ENCODE data around the gene KDM3B.
"Not testable (repeated sequence)": the region's sequence is repeated elsewhere in the genome, so short reads cannot be mapped to it uniquely, and the experiment has no call there.

The KDM3B gene

DNA sequence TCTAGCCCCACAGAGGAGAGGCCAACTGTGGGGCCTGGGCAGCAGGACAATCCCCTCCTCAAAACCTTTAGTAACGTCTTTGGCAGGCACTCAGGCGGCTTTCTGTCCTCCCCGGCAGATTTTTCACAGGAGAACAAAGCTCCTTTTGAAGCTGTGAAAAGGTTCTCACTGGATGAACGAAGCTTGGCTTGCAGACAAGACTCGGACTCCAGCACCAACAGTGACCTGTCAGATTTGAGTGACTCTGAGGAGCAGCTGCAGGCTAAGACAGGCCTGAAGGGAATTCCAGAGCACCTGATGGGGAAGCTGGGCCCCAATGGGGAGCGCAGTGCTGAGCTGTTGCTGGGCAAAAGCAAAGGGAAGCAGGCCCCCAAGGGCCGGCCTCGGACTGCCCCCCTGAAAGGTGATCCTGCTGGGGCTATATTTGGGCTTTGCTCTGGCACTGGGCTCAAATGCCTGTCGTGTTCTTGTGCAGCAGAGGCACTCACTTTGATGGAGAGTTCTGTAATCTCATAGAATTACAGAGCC, 39.4 kb downstream of the KDM3B start:
- DNase-seq = no peak

DNA sequence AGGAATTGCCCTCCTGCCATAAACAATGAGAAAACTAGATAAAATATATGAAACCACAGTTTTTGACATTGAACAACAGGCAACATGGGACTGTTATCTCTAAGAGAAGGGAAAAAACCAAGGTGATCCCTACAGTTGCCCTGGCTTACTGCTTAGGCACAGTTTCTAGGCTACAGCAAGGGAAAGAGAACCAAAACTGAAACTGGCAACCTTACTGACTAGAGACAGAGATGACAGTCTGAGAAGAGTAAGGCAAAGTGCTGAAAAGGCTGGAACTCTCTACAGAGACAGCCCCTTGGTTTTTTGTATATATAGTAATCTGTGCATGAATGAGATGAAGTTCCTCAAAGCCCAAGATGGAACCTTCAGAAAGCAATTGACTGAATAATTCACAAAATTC, 50.2 kb downstream of the KDM3B start:
- no peak for DNase-seq

DNA sequence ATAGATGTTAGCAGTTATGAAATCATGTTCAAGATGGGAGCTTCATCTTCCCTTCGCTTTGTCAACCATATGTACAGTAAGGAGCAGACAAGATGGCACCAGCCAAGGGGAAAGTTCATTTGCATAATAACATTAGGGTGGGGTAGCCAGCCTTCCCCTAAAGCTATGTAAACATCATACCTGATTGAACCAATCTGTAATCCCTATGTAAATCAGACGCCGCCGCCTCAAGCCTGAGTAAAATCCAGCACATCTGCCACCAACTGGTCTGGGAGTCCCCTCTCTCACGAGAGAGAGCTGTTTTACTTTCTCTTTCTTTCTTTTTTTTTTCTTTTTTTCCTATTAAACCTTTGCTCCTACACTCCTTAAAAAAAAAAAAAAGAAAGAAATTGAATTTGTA, 55.5 kb downstream of the KDM3B start:
- no peak for DNase-seq

DNA sequence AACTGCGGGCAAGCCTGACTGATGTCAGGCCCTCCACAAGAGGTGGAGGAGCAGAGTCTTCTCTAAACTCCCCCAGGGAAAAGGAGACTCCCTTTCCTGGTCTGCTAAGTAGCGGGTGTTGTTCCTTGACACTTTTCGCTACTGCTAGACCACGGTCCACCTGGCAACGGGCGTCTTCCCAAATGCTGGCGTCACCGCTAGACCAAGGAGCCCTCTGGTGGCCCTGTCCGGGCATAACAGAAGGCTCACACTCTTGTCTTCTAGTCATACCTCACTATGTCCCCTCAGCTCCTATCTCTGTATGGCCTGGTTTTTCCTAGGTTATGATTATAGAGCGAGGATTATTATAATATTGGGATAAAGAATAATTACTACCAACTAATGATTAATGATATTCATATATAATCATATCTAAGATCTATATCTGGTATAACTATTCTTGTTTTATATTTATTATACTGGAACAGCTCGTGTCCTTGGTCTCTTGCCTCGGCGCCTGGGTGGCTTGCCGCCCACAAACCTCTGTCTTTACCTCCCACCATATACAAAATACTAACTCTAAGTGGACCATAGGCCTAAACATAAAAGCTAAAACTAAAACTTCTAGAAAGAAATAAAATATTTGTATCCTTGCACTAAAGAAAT, 58.6 kb downstream of the KDM3B start:
- not testable (repeated sequence) for DNase-seq

DNA sequence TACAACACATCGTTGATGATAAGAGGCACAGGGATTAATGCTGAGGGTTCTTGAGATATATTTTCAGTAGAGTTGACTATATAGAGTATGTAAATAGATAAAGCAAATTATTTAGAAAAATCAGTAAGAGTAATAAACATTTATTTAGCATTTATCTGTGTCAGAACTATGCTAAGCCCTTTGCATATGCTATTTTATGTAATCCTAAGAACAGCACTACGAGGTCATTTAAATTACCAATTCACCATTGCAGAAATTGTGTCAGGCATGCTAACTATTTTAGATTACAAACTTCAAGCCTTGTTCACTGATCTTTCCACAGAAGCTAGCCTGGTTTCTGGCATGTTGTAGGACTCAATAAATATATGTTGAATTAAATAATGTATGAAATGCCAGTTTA, 66.0 kb downstream of the KDM3B start:
- no peak for DNase-seq

DNA sequence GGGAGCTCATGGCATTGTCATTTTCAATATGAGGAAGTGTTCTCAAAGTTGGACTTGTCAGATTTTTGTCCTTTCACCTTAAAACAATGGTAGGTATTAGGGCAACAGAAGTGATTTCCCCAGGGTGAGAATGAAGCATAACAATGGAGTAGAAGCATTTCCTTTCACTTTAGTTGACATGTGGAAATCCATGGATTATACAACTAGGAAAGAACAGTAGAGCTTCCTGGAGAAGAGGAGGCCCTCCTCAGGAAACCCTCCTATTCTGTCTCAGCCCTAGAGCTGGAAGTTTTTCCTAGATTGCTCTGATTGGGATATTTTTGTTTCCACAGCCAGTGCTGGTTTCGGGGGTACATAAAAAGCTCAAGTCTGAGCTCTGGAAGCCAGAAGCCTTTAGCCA, 72.6 kb downstream of the KDM3B start:
- no peak for DNase-seq

DNA sequence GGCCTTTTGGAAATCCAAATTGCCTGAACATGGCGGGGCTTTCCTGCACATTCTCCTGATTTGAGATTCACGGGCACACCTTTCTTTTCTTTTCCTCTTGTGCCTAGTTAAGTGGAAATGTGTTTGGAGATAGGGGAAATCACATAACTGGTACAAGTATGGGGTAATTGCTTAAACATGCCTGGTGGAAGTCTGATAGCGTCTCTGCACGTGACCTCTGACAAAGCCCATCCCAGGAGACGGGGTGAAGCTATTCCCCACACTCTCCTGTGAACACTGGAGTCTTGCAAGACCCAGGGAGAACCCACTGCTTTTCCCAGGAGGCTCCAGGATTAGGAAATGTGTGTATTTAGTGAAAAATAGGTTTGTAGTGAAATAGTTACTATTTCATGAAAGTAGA, 83.5 kb downstream of the KDM3B start:
- no peak for DNase-seq

DNA sequence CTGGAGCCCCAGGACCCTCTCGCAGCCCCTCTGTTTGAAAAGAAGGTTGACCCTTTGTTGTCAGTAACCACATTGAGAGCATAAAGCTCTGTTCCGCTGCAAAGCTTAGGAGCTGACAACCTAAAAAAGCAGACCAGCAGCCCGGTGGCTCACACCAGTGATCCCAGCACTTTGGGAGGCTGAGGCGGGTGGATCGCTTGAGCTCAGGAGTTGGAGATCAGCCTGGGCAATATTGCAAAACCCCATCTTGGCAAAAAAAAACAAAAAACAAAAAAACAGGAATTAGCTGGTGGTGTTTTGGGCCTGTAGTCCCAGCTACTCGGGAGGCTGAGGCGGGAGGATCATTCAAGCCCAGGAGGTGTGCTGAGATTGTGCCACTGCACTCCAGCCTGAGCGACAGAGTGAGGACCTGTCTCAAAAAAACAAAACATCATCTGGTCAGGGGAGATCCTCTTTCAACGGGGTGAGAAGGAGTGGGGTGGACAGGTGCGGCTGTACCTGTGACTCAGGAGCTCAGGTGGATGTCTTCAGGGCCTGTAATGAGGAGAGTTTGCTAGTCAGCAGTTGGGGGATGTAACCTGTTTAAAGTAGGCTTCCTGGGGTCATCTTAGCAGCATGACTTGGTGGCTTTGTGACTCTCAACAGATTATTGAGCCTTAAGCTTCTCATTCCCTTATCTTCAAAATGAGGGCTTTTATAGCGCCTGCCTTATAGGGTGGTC, 85.7 kb downstream of the KDM3B start:
- no peak for DNase-seq

DNA sequence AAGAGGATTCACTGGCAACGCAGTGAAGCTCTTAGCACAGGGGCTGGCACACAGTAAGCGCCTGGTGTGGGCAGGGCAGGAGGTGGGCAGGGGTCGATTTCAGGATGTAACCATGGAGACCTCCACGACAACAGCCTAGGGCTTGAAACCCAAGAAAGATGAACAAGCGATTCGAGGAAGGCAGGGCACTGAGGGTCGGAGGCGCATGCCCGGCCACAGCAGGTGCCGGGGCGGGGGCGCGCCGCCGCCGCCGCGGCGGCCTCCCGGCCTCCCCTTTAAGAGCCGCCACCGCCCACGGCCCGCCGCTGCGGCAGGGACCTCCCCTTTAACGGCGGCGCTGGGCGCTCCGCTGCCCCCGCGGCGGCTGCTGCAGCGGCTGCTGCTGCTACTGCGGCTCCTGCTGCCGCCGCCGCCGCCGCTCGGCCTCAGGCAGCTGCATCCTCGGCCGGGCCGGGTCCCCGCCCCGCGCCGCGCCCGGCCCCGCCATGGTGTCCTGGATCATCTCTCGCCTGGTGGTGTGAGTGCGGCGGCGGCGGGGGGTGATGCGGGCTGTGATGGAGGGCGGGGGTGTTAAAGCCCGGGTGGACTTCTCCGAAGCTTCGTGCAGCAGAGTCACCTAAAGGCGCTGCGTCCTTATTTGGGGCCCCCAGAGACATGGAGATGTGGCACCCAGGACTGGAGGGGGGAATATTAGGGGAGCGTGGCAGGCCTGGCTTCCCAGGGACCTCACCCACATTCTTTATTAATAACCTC, 86.4 kb downstream of the KDM3B start, which contains the start of gene REEP2:
TSS of gene REEP2 (plus strand) at position 334 of the 753 bp plus-strand sequence. CDS start at position 486, 152 bp downstream.
- DNase-seq = peak; percentile 63

DNA sequence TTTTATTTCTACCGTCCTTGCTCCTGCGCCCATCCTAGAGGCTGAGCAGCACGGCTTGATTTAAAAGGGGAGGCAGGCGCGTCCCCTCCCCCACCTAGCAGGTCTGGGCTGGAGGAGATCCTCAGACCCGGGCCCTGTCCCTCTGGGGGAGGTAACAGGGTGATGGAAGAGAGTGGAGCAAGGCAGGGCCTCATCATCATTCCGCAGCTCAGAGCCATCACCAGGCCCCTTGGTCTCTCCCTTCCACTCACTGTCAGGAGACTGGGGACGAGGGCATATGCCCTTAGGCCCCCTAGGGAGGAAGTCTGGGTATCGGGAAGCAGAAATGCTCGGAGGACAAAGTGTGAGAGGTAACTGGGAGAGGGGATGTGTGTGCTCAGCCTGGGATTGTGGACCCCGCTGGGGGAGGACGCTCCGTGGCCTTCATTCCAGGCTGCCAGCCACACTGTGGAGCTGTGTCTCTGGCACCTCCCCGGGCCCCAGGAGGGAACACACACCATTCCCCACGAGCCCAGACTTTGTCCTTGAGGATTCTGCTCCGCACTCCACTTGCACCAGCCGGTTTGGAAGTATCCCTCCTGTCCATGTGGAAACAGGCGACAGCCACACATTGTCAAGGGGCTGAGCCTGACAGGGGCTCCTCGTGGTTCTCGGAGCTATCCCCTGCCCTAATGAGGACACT, 87.1 kb downstream of the KDM3B start:
- DNase-seq = no peak

DNA sequence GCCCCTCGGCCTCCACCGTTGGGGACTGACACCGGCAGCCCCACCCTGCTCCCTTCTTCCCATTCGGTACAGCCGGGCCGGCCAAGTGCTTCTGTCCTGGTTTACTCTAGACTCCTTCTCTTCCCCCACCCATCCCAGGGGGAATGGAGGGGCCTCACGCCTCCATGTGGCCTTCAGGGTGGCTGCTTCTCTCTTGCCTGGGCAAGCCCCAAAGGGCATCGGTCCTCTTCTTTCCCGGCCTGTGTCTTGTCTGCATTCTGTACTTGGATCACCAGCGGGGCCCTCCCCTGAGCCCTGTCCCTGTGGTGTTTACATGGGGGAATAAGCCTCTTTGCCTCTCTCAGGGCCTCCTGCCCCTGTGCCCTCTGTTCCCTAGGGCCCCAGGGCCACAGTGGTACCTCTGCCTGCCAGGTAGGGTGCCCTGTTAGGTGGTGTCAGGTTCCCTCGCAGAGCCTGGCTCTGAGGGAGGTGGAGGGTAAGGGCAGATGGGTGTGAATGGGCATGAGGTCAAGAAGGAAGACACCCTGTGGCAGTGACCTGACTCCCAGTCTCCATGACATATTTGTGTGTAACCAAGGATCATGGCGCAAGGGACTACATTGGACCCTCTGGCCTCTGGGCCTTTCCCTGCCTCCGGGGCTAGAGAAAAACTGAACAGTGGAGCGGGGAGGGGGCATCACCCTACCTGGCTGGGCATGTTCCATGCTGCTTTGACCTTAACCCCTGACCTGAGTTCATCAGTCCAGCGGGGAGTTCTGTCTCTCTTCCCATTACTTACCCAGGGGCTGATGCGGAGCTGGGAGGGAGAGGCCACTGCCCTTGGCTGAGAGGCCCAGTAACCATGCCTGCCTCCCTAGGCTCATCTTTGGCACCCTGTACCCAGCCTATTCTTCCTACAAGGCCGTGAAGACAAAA, 87.9 kb downstream of the KDM3B start:
- no peak for DNase-seq

DNA sequence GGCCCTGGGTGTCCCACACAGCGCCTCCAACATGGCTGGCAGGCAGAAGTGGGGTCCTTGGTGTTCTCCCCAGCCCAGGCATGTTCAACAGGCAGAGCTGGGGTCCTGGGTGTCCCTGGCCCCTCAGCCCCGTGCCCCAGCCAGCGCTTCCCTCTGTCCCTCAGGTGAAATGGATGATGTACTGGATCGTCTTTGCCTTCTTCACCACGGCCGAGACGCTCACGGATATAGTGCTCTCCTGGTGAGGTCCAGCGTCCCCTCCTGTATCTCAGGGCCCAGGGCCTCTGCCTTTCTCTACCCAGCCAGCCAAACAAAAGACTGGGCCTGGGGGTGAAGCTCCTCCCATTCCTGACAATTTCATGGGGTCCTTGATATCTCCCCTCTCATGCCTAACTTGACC, 88.7 kb downstream of the KDM3B start:
- DNase-seq = no peak

DNA sequence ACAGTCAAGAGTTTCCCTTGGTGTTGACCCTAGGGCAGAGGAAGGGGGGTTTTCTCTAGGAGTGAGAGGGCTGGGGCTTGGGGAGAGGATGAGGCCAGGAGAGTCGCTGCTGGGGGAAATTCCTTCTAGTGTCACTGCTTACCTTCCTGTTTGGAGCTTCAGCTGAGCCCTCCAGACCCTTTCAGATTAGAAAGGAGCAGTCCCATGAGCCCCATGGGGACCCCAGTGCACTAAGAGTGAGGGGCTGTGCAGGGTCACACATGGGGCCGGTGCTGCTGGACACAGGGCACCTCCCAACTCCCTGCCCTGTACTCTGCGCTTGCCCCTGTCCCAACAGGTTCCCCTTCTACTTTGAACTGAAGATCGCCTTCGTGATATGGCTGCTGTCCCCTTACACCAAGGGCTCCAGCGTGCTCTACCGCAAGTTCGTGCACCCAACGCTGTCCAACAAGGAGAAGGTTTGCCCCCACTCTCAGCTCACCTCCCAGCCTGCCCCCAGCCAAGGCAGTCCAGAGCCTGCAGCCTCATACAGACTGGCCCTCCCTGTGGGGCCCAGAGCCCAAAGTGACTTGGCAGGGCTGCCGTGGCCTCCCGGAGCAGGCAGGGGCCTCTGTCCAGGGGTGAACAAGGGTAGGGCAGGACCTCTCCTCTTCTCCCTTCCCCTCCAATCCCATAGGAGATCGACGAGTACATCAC, 91.7 kb downstream of the KDM3B start:
- DNase-seq = no peak

DNA sequence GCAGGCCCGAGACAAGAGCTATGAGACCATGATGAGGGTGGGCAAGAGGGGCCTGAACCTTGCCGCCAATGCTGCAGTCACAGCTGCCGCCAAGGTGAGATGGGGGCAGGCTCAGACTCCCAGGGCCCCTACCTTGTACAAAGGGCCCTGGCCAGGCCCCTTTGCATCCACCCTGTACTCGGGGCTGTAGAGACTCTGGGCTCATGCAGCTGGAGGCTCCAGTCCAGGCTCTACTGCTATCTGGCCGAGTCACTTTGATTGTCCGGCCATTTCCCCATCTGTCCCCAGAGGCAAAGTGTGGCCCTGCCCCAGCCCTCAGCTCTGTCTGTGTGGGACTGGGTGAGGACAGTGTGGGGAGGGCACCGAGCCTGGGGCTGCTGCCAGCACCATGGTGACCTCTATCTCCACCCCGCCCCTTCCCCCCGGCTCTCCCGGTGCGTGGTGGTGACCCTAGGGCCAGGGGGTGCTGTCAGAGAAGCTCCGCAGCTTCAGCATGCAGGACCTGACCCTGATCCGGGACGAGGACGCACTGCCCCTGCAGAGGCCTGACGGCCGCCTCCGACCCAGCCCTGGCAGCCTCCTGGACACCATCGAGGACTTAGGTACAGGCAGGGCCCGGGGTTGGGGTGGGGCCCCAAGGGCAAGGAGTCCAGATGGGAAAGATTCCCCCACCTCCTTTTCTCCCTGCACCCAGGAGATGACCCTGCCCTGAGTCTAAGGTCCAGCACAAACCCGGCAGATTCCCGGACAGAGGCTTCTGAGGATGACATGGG, 92.5 kb downstream of the KDM3B start:
- no peak for DNase-seq

DNA sequence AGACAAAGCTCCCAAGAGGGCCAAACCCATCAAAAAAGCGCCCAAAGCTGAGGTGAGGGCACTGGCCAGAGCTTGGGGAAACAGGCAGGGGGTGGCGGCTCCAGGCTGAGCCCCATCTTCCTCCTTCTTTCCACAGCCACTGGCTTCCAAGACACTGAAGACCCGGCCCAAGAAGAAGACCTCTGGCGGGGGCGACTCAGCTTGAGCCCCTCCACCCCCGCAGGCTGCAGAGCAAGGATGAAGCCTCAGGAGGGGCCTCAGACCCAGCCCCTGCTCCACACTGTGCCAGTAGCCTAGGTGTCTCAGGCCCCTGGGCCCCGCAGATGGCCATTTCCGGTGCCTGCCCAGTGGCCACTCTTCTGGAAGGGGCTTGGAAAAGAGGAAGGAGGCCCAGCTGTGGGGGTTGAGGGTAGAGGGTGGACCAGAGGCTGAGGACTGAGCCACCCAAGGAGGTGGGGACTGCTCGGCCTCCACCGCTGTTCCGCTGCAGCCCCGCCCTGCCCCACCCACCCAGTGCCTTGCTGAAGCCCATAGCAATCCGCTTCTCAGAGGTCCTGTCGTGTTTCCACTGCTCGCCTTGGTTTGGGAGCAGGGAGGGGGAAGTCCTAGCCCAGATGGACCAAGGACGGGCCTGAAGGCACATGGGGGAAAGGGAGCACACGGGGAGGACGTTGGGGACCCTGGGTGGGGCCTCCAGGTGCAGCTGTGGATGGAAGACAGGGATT, 93.2 kb downstream of the KDM3B start:
- no peak for DNase-seq

DNA sequence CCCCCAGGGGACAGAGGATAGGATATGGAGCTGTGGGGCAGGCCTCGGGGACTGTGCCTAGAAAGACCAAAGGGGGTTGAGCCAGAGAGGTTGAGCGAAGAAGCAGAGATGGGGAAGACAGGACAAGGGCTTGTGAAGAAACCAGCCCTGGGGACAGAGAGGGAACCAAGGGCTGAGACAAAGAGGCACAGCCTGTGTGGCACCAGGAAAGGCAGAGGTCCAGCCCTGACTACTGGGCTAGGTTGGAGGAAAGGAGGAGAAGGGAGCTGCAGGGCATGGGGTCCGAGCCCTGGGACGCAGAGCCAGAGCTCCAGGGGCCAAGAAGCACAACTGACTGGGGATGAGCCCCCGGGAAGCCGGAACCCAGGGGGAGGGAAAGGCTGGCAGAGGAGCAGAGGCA, 95.6 kb downstream of the KDM3B start:
- no peak for DNase-seq

DNA sequence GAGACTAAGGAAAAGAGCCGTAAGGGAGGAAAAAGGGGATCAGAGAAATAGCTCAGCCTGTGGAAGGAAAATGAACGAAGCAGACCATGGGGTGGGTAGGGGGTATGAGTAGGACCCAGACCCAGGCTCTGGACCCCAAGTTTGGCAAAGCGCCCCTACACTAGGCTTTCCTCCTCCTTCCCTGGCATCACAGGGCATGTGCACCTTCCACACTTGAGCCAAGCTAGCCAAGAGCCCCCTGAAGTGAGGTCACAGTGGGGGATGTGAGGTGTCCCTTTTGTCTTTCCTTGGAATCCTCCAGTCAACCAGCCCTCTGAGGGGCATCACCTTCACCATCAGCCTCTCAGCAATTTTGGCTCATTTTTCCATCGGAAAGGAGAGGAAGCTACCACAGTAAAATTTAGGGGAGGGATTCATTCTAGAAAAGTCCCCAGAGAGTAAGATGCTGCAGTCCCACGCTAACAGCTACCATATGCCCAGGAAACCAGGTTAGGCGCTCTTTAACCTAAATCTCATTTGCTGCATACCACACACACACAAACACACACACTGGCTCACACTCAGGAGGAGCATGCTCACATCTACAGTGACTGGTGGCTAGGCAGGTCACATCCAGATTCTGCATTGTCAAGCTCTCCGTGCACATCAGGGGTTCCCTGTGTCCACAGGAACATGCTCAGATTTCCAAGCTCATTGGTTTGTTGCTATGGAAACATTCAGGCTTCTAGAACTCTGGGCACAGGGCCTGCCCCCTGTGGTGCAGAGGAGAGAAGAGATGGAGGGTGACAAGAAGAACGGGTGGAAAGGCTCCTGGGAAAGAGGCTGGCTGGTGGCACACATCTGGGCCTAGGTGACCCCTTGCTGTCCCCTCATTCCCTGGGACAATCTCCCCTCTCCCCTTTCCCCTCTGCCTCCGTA, 96.3 kb downstream of the KDM3B start:
- DNase-seq = no peak

DNA sequence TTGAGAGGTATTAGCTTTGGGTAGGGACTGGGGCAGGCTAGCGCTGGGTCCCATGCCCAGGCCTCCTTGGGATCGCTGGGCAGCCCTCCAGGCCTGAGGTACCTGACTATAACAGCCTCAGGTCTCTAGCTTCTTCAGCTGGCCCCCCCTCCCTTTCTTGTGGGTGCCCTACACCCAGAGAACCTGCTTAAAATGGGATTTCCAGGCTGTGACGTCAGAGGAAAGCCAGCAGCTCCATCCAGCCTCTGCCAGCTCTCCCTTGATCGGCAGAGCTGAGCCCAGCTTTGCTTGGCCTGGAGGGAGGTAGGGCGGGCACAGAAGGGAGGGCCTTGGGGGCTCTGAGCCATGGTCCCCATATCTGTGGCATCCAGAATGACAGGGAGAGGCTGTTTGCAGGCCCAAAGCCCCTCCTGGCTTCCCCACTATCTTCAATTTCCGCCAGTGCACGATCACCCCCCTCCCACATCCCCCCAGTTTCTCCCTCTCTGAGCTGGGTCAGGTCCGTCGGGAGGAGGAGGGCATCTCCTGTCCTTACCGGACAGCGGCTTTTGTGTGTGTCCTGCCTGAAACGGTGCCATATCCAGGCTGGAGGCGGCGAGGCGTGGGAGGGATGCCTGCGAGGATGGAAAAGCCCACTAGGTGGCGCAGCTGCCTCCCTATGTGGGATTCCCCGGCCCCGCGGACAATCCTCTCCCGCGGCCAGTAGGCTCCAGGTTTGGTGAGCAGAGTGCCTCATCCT, 97.2 kb downstream of the KDM3B start:
- DNase-seq = peak; percentile 89

Measured in activated CD4-positive, CD25-positive, alpha-beta regulatory T cell treated with anti-CD3 and anti-CD28 coated beads, Interleukin-2, amount 50 U/mL, for 72 hours (primary cell).